Stimulated activated CD4-positive, alpha-beta T cell treated with anti-CD3 and anti-CD28 coated beads, Interleukin-15, amount 100 ng/mL, for 48 hours (primary cell): ENCODE results near the gene SHISA9.
"Not testable (repeated sequence)": the region's sequence is repeated elsewhere in the genome, so short reads cannot be mapped to it uniquely, and the experiment has no call there.

Source experiments
- DNase-seq, 2 donors: peaks; one replicate each; pipeline ENCODE4 v3.0.0-alpha.2; 2020; ENCODE audit warnings: low read depth in 2 of 2

SHISA9 gene

GRCh38 chr16:12901597-12902461 lies at the start of gene SHISA9:
Gene SHISA9, plus strand, starts transcription at chr16:12901598.
- no peak for DNase-seq

DNA sequence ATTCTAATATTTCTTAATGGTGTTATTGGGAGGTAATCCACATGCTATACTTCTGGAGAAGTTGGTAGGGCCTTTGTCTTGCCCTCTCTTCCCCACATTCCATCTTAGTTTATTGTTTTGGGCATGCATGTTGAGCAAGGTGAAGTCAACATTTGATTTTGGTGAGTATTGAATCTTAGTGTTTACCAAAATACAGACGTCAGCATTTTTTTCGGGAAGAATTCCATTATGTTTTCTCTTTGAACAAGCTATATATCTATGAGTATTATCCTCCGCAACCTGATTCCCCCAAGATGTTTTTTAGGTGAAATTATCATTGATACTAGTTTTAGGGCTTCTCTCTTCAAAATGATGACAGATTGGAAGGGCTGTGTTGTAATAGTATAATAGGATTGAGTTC lies 47.4 kb upstream of the SHISA9 start:
- DNase-seq = no peak

GRCh38 chr16:12857435-12857834 lies 44.0 kb upstream of the SHISA9 start:
- DNase-seq = not testable (repeated sequence)

DNA sequence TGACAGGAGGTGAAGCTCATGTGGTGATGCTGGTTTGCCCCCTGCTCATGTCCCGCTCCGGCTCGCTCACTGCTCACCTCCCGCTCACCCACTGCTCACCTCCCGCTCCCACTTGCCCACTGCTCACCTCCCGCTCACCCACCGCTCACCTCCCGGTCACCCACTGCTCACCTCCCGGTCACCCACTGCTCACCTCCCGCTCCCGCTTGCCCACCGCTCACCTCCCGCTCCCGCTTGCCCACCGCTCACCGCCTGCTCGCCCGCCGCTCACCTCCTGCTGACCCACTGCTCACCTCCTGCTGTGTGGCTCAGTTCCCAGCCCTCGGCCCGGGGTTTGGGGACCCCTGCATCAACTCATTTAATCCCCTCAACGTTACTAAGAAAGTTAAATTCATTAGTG lies 39.1 kb upstream of the SHISA9 start:
- DNase-seq = no peak

GRCh38 chr16:12862941-12863340 lies 38.5 kb upstream of the SHISA9 start:
- DNase-seq = no peak

- DNase-seq = no peak
Measured at GRCh38 chr16:12866981-12867551, 34.3 kb upstream of the SHISA9 start.

GRCh38 chr16:12868169-12868568 lies 33.2 kb upstream of the SHISA9 start:
- DNase-seq = no peak

GRCh38 chr16:12868788-12869187 lies 32.6 kb upstream of the SHISA9 start:
- DNase-seq = no peak

DNA sequence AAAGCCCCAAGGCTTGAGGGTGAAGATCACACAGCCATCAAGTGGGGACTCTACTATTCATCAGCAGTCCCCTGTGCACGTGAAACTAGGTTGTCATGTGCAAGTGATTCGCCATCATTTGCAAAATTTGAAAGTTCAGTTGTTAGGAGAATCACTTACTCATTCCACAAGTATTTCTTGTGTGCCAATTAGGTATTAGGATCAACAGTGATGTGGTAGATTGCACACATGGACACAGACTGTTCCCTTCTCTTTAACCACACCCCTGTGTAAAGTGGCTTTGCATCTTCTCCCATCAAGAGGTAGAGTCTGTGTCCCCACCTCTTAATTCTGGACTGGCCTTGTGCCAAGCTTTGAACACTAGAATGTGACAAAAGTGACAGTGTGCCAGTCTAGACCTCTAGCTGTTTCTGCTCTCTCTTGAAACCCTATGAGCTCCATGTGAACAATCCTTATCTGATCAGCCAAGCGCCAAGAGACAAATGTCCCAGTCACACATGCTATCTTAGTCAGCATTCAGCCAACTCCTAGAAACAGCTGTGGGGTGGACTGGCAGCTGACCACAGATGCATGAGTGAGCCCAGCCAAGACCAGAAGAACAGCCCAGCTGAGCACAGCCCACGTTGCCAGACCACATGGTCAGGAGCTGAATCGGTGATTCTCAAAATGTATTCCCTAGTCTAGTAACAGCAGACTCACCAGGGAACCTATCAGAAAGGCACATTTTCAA lies 31.5 kb upstream of the SHISA9 start:
- DNase-seq = no peak

DNA sequence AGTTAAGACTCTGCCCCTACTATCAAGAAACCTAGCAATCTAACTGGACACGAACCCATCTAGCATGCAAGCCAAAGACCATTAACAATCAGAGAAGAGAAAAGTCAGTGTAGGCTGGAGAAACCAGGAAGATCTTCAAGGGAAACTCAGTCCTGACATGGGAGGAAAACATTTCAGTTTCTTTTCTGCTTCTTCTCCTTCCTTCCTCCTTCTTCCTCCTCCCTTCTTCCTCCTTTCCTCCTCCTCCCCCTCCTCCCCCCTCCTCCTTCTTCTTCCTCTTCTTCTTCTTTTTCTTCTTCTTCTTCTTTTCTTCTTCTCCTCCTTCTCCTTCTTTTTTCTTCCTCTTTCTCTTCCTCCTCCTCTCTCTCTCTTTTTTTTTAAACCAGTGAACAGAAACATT lies 29.6 kb upstream of the SHISA9 start:
- no peak for DNase-seq

DNA sequence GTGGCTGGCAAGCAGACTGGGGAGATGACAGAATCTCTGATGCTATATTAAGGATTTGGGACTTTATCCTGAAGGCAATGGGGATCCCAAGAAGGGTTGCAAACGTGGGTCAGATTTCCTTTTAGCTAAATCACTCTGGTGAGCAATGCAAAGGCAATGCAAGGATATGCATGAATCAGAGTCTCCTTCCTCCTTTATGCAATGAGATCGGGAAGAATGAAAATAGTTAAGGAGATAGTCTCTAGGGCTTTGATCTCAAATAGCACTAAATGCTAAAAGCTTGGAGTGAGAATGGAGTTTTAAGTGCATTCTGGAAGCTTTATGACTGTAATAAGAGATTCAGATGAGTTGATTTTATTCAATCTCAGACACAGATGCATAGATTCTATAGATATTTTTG lies 27.2 kb upstream of the SHISA9 start:
- DNase-seq = no peak

DNA sequence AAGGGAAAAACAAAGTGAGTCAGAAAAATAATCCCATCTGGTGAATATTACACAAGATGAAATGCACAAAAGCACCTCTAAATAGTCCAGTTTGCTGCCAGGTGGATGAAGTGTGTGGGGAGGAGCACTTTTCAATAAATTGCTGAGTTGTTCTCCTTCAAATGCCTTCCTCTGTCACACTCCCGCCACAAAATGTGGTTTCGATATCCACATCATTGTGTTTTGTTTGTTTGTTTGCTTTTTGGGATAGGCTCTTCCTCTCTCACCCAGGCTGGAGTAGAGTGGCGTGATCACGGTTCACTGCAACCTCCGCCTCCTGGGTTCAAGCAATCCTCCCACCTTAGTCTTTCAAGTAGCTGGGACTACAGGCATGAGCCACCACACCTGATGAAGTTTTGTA lies 24.6 kb upstream of the SHISA9 start:
- DNase-seq = no peak

DNA sequence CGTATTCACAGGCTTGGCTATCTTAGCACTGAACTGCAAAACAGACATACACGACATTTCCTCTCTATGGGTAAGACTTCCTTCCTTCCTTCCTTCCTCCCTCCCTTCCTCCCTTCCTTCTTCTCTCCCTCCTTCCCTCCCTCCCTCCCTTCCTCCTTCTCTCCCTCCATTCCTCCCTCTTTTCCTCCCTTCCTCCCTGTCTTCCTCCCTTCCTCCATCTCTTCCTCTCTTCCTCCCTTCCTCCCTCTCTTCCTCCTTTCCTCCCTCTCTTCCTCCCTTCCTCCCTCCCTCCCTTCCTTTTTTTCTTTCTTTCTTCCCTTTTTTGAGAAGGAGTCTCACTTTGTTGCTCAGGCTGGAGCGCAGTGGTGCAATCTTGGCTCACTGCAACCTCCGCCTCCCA lies 22.4 kb upstream of the SHISA9 start:
- DNase-seq = no peak

GRCh38 chr16:12879812-12880211 lies 21.6 kb upstream of the SHISA9 start:
- DNase-seq = no peak

- DNase-seq = no peak
Measured at GRCh38 chr16:12881182-12881581, 20.2 kb upstream of the SHISA9 start.

- DNase-seq = no peak
Measured at GRCh38 chr16:12881740-12882139, 19.7 kb upstream of the SHISA9 start.

DNA sequence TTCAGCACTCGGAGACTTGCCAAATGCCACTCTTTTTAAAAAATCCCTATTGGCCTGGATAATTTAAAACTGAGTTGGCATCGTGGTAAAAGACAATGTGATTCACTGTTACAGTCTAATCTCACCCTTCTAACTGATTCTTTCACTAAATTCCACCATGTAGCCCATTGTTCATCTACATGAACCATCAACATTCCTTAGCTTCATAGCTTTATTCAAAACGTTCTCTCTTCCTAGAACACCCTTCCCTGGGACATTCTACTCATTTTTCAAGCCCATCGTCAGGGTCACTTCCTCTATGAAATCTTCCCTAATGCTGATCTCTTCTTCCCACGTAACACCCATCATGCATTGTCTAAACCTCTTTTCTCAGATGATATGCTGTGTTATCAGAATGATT lies 15.7 kb upstream of the SHISA9 start:
- DNase-seq = no peak

DNA sequence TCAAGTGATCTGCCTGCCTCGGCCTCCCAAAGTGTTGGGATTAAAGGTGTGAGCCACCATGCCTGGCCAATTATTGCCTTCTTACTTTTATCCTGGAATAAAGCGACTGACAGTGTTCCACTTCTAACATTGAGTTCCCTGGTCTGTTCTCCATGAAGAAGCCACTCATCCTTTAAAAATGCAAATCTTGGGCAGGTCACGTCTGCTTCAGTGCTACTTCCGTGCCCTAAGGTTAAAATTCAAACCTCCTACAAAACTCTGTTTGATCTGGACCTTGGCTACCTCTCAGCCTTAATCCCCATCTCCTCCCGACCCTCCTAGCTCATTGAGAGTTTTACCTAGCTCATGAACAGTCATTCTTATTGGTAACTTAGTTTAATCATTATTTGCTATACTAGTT lies 9.6 kb upstream of the SHISA9 start:
- no peak for DNase-seq

DNA sequence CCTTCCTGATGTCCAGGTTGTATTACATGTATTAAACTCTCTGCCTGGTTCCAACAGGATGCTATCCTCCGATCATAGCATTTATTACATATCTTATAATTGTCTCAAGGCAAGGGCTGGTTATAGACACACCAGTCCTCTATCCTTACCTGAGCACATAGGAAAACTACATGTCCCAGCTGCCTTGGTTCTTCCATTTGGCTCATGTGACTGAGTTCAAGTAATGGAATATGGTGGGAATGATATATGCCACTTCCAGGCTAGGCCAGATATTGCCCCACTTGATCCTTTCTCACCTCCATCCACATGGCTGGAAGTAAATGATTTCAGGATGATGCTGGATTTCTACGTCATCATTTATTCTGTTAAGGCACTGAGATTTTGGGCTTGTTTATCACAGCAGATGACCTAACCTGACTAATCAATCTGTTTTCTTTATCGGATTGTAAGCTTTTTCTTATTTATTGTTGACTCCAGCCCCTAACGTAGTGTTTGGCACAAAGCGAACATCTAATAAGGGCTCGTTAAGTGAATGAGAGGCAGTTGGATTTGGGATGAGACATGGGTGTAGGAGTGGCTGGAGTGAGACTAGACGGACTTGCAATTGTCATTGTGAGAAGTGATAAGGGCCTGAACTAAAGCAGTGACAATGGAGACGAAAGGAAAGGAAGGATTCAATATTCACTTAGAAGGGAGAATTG lies 8.2 kb upstream of the SHISA9 start:
- DNase-seq = no peak

- no peak for DNase-seq
Measured at GRCh38 chr16:12896562-12896961, 4.8 kb upstream of the SHISA9 start.

- no peak for DNase-seq
Measured at GRCh38 chr16:12898551-12898950, 2.8 kb upstream of the SHISA9 start.

DNA sequence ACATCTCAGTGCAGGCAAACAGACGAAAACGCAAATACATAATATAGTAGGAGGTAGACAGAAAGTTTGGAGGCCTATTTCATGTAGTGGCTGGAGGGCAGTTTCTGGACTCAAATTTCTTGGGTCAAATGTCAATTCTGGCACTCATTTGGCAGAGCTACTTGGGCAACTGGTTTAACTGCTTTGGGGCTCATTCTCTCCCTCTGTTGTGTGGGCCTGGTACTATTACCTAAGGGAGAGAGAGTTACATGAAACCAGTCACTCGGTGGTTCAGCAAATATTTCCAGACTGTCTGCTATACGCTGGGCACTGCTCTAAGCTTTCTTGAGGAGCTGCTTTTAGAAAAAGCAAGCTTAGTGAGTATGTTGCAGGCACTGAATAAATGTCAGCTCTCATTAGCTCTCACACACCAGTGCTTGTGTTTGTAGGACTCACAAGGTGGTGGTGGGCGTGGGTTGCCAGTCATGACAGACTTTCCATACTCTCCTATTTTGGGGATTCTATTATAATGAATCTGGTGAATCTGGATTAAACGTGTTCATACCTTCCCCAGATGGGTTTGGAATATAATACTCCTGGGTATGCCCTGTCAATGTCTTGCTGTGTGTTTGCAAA lies 1.8 kb upstream of the SHISA9 start:
- DNase-seq = no peak
